Cardiac septum (tissue), 1 donor: ENCODE results near the gene ZNF512B. TPM values are rescaled to one million over a fixed set of nuclear protein-coding genes. Genes with fewer than 3 reads are reported as not detected.
A peak's percentile ranks its signal among the peaks of the same experiment; 100 is the strongest.

Source experiments
- DNase-seq: peaks from one replicate; pipeline ENCODE4 v3.0.0-alpha.2; 2020; ENCODE audit warnings: low spot score
- intact Hi-C: fragments of 100-400 bp; cut with DNase I; formaldehyde crosslinking; loops from one replicate; pipeline ENCODE4 v1.14.0; 2022
- total RNA-seq: library from RNA; stranded (reverse); fragmentation: NEBNext Ultra II Directional; extraction: Animal tissue kit (Norgen Biotek cat#: 25700); gene quantifications from one replicate; pipeline ENCODE4 v1.2.1, GENCODE V29; 2021
- donor health status: DM: no; HTN: no; CAD: no.

The ZNF512B gene
- total RNA-seq, 1 donor from 2014 or later, result 12.8 TPM

- intact Hi-C loops, result no loop called here
- no peak for DNase-seq
These were observed 15.8 kb downstream of the ZNF512B start for GRCh38 chr20:63953764-63954429.

- no peak for DNase-seq
- intact Hi-C loops, result no loop called here
These were observed 17.0 kb downstream of the ZNF512B start for GRCh38 chr20:63952769-63953168.

DNA sequence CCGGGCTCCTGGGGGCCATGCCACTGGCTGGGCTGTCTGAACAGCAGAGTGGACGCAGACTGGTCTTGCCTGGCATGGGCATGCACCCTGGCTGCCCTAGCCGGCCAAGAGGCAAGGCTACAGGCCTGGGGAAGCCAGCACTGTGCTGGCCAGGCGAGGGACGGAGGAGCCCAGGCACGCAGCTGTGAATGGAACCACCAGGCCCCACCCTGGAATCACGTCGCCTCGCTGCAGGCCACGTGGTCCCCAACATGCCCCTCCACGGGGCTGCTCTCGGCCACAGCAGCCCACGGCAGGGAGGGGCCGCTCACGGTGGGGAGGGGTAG lies 17.6 kb downstream of the ZNF512B start:
- DNase-seq, result no peak
- intact Hi-C loops, result no loop called here

DNA sequence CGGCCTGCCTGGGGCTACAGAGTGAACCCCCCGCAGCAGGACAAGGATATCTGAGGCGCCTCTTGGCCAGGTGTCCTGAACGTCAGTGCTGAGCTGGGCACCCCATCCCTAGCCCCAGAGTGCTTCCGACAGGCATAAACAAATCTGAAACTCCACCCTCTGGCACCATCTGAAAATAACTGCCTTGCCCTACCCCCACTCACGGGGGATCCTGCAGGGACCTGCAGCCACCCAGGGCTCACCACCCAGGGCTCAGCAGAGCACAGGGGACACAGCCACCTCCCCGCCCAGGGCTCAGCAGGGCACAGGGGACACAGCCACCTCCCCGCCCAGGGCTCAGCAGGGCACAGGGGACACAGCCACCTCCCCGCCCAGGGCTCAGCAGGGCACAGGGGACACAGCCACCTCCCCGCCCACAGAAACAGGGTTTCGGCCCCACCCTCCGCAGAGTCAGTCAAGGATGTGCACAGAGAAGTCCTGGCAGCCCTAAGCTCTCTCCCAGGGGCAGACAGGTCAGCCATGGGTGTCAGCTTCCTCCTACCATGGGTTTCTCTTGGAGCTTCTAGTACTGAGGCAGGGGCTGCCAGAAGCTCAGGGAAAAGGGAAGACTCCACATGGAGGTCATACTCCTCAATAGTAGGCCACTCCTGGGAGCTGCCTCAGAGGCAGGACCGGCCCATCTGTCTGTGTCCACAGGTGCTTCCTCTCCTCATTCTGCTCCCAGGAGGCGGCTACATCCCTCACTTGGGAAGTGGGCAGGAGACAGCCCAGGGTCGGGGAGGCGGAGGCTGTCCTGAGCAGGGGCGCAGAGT lies 18.1 kb downstream of the ZNF512B start:
- intact Hi-C loops, result no loop called here
- DNase-seq, result no peak

DNA sequence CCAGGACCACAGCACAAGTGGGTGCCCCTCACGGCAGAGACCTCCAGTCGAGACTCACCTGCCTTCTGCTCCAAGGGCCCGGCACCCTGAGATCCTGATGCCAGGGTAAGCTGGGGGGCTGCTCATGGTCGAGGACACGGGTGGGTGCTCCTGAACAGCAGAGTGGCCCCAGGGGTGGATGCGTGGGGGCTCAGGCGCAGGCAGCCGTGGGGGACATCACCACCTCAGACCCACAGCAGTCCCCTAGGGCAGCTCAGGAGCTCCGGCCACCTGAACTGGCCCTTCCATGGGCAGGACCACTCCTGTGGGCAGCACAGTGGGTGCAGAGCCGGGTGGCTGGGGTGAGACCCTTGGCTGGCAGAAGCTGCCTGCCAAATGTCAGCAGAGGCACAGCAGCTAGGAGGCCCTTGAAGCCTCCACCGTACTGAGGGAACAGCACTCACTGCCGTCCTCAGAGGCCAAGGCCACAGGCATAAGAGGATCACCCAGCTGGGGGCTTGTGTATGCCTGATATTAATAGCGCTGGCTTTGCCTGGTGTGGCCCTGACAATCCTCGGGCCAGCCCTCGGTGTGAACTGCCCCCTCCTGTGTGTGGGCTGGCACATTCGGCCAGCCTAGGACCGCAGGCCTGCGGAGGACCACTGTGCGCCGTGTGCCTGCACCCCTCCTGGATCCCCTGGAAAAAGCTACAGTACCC lies 18.9 kb downstream of the ZNF512B start:
- intact Hi-C loops, result no loop called here
- DNase-seq, result no peak

DNA sequence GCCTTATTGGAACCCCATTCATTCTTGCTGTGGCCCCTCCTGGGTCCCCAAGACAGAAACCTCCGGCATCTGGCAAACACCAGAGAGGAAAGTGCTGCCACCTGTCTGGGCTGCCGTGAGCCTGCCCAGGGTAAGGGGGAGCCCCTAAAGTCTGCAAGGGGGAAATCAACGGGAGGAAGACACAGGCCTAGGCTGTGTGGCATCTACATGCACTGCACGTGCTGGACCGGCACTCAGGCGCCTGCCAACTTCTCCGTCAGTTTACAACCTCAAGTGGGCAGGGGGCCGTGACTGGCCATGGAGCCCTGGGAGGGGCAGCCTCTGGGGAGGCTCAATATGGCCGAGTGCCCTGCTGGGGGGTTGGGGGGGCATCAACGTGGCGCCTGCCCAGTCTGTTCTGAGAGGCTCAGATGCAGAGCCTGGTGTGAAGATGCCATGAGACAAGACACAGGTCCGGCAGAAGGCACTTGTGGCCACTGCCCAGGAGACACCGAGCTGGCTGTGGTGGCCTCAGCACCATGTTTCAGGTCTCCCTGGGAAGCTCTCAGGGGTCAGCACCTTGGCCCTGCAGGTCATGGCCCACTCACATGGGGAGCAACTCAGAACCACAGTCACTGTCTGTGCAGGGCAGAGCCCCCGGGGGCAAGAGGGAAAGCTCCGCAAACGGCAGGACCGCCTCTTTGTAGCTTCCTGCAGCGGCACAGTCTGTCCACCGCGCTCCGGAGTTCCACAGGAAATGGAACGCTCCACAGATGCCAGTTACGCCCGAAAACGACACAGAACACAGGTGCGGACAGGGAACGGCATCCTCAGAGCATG lies 21.9 kb downstream of the ZNF512B start:
- intact Hi-C loops, result no loop called here
- DNase-seq, result no peak

- no peak for DNase-seq
- intact Hi-C loops, result no loop called here
These were observed 22.6 kb downstream of the ZNF512B start for GRCh38 chr20:63946986-63947637.

- DNase-seq, result no peak
- intact Hi-C loops, result no loop called here
These were observed 23.5 kb downstream of the ZNF512B start for GRCh38 chr20:63945921-63946920.

- no peak for DNase-seq
- intact Hi-C loops, result no loop called here
These were observed 24.6 kb downstream of the ZNF512B start for GRCh38 chr20:63945031-63945658.

- no peak for DNase-seq
- intact Hi-C loops, result no loop called here
These were observed 25.4 kb downstream of the ZNF512B start for GRCh38 chr20:63944078-63944941.

DNA sequence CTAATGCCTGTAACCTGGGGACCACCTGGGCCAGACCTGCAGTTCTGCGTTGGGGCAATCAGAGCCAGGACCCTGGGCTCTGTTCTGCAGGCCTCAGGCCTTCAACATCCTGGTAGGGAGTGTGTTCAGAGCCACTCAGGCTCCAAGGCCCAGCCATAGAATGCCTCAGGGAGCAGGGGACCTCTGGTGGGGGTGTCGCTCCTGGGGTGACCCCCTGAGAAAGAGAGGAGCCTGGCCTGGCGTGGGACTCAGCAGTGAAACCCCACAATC lies 26.0 kb downstream of the ZNF512B start:
- intact Hi-C loops, result no loop called here
- DNase-seq, result no peak

- intact Hi-C loops, result no loop called here
- no peak for DNase-seq
These were observed 26.5 kb downstream of the ZNF512B start for GRCh38 chr20:63942969-63943807.

DNA sequence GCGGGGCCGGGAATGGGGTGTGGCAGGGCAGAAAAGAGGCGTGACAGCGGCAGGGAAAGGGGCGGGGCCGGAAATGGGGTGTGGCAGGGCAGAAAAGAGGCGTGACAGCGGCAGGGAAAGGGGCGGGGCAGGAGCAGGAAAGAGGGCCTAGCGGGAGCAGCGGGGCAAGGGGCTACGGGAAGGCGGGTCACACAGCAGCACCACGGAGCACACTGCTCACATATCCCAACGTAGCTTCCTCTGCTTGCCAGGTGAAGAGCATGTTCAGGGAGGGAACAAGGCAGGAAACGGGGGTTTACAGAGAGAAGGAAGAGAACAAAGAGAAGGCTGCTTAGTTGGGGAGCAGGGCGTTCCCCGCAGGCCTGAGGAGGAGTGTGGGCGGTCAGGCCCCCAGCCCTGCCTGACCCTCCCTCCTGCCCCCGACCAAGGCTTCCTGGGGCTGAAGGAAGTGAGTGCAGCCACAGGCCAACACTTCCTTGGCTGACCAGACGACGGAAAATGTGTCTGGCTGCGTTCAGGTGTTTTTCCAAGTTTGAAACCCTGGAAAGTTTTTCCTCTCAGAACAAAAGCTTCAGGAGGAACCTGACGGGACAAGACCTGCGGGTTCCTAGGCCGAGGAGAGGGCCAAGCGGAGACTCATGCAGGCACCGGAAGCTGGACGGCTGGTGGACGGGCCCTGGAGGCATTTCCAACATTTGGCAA lies 27.3 kb downstream of the ZNF512B start:
- no peak for DNase-seq
- intact Hi-C loops, result no loop called here

GRCh38 chr20:63941282-63942081 lies 28.2 kb downstream of the ZNF512B start:
- intact Hi-C loops, result no loop called here
- DNase-seq, result peak; percentile 88
